ENCODE results near the gene SCIMP.

SCIMP gene

GRCh38 chr17:5264893-5265292, 30.2 kb upstream of the SCIMP start:
- TF ChIP-seq ZFX (IDR thresholded peaks at IDR 0.05; ENCODE audit: borderline replicate concordance) (no peak), CTCF (IDR thresholded peaks at IDR 0.05) (no peak)
- peak overlapping the region; percentile 97 for H3K27ac ChIP-seq

- TF ChIP-seq ZFX (IDR thresholded peaks at IDR 0.05; ENCODE audit: borderline replicate concordance) = no peak
- no peak for TF ChIP-seq CTCF (IDR thresholded peaks at IDR 0.05)
- peak overlapping the region; percentile 97 for H3K27ac ChIP-seq
Observed at GRCh38 chr17:5263441-5263840, 28.8 kb upstream of the SCIMP start.

- peak overlapping the region; percentile 97 for H3K27ac ChIP-seq
- no peak for TF ChIP-seq CTCF (IDR thresholded peaks at IDR 0.05)
- TF ChIP-seq ZFX (IDR thresholded peaks at IDR 0.05; ENCODE audit: borderline replicate concordance) = no peak
Observed at GRCh38 chr17:5262416-5262991, 27.8 kb upstream of the SCIMP start.

GRCh38 chr17:5260542-5260941, 25.9 kb upstream of the SCIMP start:
- TF ChIP-seq ZFX (IDR thresholded peaks at IDR 0.05; ENCODE audit: borderline replicate concordance) (no peak), CTCF (IDR thresholded peaks at IDR 0.05) (no peak)
- H3K27ac ChIP-seq = peak overlapping the region; percentile 97

GRCh38 chr17:5257124-5257523, 22.5 kb upstream of the SCIMP start:
- no peak for TF ChIP-seq CTCF (IDR thresholded peaks at IDR 0.05)
- TF ChIP-seq ZFX (IDR thresholded peaks at IDR 0.05; ENCODE audit: borderline replicate concordance) = no peak
- 0 out of 2 replicates have a peak overlapping the region, but pooled peaks have one; percentile 8 for H3K27ac ChIP-seq

GRCh38 chr17:5254903-5255521, 20.4 kb upstream of the SCIMP start:
- H3K27ac ChIP-seq = peak overlapping the region; percentile 47
- TF ChIP-seq CTCF (IDR thresholded peaks at IDR 0.05) (no peak), ZFX (IDR thresholded peaks at IDR 0.05; ENCODE audit: borderline replicate concordance) (no peak)

GRCh38 chr17:5254414-5254813, 19.8 kb upstream of the SCIMP start:
- TF ChIP-seq ZFX (IDR thresholded peaks at IDR 0.05; ENCODE audit: borderline replicate concordance) = no peak
- no peak for TF ChIP-seq CTCF (IDR thresholded peaks at IDR 0.05)
- H3K27ac ChIP-seq = peak overlapping the region; percentile 47; the same call in 1 of the 2 replicates

Data from 22Rv1 (cell line).